IMR-90 (cell line): ENCODE data around the gene SMARCA4. TPM values are rescaled to one million over a fixed set of nuclear protein-coding genes. Genes with fewer than 3 reads are reported as not detected.

Source experiments
- ATAC-seq: fragments of 200-7000 bp; cut with Tn5 transposase; 2 replicates; pipeline ENCODE4 v1.9.1; 2020; ENCODE audit warnings: low read depth, mild to moderate bottlenecking, moderate library complexity
- BruUV-seq: library from RNA; stranded (reverse); fragments of 400-500 nt; replicated peaks from 2 replicates; lab custom pipeline; 2021; lab: Mats Ljungman, UMichigan
- CTCF ChIA-PET: fragments of 300-600 bp; formaldehyde crosslinking; extraction: SDS; loops from one replicate; lab custom pipeline; 2021; ENCODE audit warnings: antibody characterized with exemption; lab: Yijun Ruan, JAX
- POLR2A ChIA-PET: fragments of 300-600 bp; sonication (Branson Sonifier 250); formaldehyde crosslinking; loops from one replicate; lab custom pipeline; 2022; ENCODE audit warnings: antibody characterized with exemption; ENCODE audit not compliant: unreplicated experiment; lab: Charles Lee
- DNase-seq: peaks from one replicate; pipeline ENCODE4 v3.0.0; 2013
- H2AFZ ChIP-seq: replicated peaks from 2 replicates; pipeline ENCODE3; 2013; ENCODE audit warnings: low read length, mild to moderate bottlenecking; ENCODE audit not compliant: poor library complexity
- H2AK5ac ChIP-seq: 2 replicates; pipeline ENCODE4 v1.6.1; 2013; ENCODE audit warnings: low read depth, low read length, inconsistent platforms
- H2AK9ac ChIP-seq: replicated peaks from 2 replicates; pipeline ENCODE3; 2013; ENCODE audit warnings: mild to moderate bottlenecking, low read depth, low read length, moderate library complexity; ENCODE audit not compliant: poor library complexity
- H2BK120ac ChIP-seq: 2 replicates; pipeline ENCODE4 v1.6.1; 2013; ENCODE audit warnings: low read depth, low read length, inconsistent platforms
- H2BK15ac ChIP-seq: 3 replicates; pipeline ENCODE4 v1.6.1; 2013; ENCODE audit warnings: low read depth, low read length, inconsistent platforms
- H2BK20ac ChIP-seq: 2 replicates; pipeline ENCODE4 v1.6.1; 2013; ENCODE audit warnings: low read depth, mild to moderate bottlenecking, inconsistent platforms, low read length, moderate library complexity
- H2BK5ac ChIP-seq: 2 replicates; pipeline ENCODE4 v1.6.1; 2013; ENCODE audit warnings: mild to moderate bottlenecking, low read depth, low read length, inconsistent platforms; ENCODE audit not compliant: poor library complexity, severe bottlenecking
- H3K14ac ChIP-seq: replicated peaks from 2 replicates; pipeline ENCODE4 v1.6.1; 2013; ENCODE audit warnings: low read depth, low read length, inconsistent platforms
- H3K18ac ChIP-seq: 2 replicates; pipeline ENCODE4 v1.6.1; 2013; ENCODE audit warnings: low read depth, low read length, control low read depth
- H3K23ac ChIP-seq: 2 replicates; pipeline ENCODE4 v1.6.1; 2013; ENCODE audit warnings: low read depth, low read length, inconsistent platforms
- H3K27ac ChIP-seq: 2 replicates; pipeline ENCODE4 v1.5.1; 2013; ENCODE audit warnings: mild to moderate bottlenecking, control low read depth, low read length; ENCODE audit not compliant: insufficient read depth
- H3K27me3 ChIP-seq: 2 replicates; pipeline ENCODE4 v1.6.1; 2013; ENCODE audit warnings: low read length; ENCODE audit not compliant: control insufficient read depth, insufficient read depth
- H3K36me3 ChIP-seq: 2 replicates; pipeline ENCODE4 v1.6.1; 2013; ENCODE audit warnings: low read length, mixed read lengths; ENCODE audit not compliant: control insufficient read depth, insufficient read depth
- H3K4ac ChIP-seq: 2 replicates; pipeline ENCODE4 v1.6.1; 2013; ENCODE audit warnings: low read depth, low read length, inconsistent platforms
- H3K4me1 ChIP-seq: 2 replicates; pipeline ENCODE4 v1.6.1; 2013; ENCODE audit warnings: low read length, mixed read lengths; ENCODE audit not compliant: control insufficient read depth, insufficient read depth
- H3K4me2 ChIP-seq: 2 replicates; pipeline ENCODE4 v1.6.1; 2013; ENCODE audit warnings: low read depth, mild to moderate bottlenecking, control low read depth, low read length, moderate library complexity
- H3K4me3 ChIP-seq: 2 replicates; pipeline ENCODE4 v1.5.1; 2013; ENCODE audit warnings: low read depth, mild to moderate bottlenecking, control low read depth, low read length, moderate library complexity; ENCODE audit not compliant: insufficient read depth
- H3K56ac ChIP-seq: 2 replicates; pipeline ENCODE4 v1.6.1; 2013; ENCODE audit warnings: low read length, inconsistent platforms; ENCODE audit not compliant: insufficient read depth; ENCODE audit errors: extremely low read depth
- H3K79me1 ChIP-seq, 2 experiments: 2 replicates each; pipeline ENCODE4 v1.6.1; 2013; ENCODE audit warnings: low read length in 2 of 2, inconsistent platforms in 1 of 2, low read depth in 1 of 2
- H3K9ac ChIP-seq: 2 replicates; pipeline ENCODE4 v1.6.1; 2013; ENCODE audit warnings: low read depth, low read length, control low read depth
- H3K9me1 ChIP-seq: 2 replicates; pipeline ENCODE4 v1.6.1; 2013; ENCODE audit warnings: low read length, inconsistent platforms; ENCODE audit not compliant: insufficient read depth
- H3K9me3 ChIP-seq: 2 replicates; pipeline ENCODE4 v1.6.1; 2013; ENCODE audit warnings: low read length; ENCODE audit not compliant: control insufficient read depth, insufficient read depth
- H4K20me1 ChIP-seq: 2 replicates; pipeline ENCODE4 v1.6.1; 2013; ENCODE audit warnings: low read length, inconsistent platforms; ENCODE audit not compliant: insufficient read depth
- H4K5ac ChIP-seq: 2 replicates; pipeline ENCODE4 v1.6.1; 2013; ENCODE audit warnings: mild to moderate bottlenecking, low read depth, low read length, control low read depth
- H4K8ac ChIP-seq, 2 experiments: 2 replicates each; pipeline ENCODE4 v1.6.1; 2013; ENCODE audit warnings: low read depth in 2 of 2, low read length in 2 of 2, control low read depth in 1 of 2, inconsistent platforms in 1 of 2
- H4K91ac ChIP-seq: 2 replicates; pipeline ENCODE4 v1.6.1; 2013; ENCODE audit warnings: low read depth, low read length, inconsistent platforms; ENCODE audit not compliant: insufficient read depth
- CTCF ChIP-seq: conservative IDR thresholded peaks from 2 replicates; pipeline ENCODE4 v1.5.1; 2012; ENCODE audit warnings: mild to moderate bottlenecking, low read depth, low read length, improper control_type of control experiment
- ELK1 ChIP-seq: fragments of 150-350 bp; IDR thresholded peaks from 2 replicates; pipeline ENCODE4 v1.6.1; 2016; ENCODE audit warnings: low read depth, mild to moderate bottlenecking, low read length, moderate library complexity, borderline replicate concordance
- MXI1 ChIP-seq: IDR thresholded peaks from 2 replicates; pipeline ENCODE4 v1.6.1; 2012; ENCODE audit warnings: low read depth, mild to moderate bottlenecking, low read length, moderate library complexity, borderline replicate concordance
- POLR2A ChIP-seq: IDR thresholded peaks from 2 replicates; pipeline ENCODE4 v1.6.1; 2012; ENCODE audit warnings: mild to moderate bottlenecking, low read depth, low read length
- RCOR1 ChIP-seq: IDR thresholded peaks from 2 replicates; pipeline ENCODE4 v1.6.1; 2012; ENCODE audit warnings: mild to moderate bottlenecking, low read length, improper control_type of control experiment; ENCODE audit not compliant: insufficient replicate concordance
- RFX5 ChIP-seq: IDR thresholded peaks from 2 replicates; pipeline ENCODE4 v1.8.0; 2012; ENCODE audit warnings: low read depth, mild to moderate bottlenecking, low read length, moderate library complexity
- WGBS, 2 experiments: methylation state at CpG; one replicate each; pipeline versions ENCODE4 v1.1.5 to v1.1.7; 2013; ENCODE audit warnings: missing lambda C conversion rate in 2 of 2; ENCODE audit not compliant: insufficient read length in 1 of 2; ENCODE audit errors: extremely low coverage in 2 of 2; 5-methylcytosine and 5-hydroxymethylcytosine counted together
- dilution Hi-C: fragments of 300-500 bp; cut with HindIII; formaldehyde crosslinking; loops from one replicate; pipeline ENCODE4 v1.14.3; 2018; ENCODE audit warnings: low sequenced_read_pairs; ENCODE audit not compliant: unreplicated experiment
- in situ Hi-C: fragments of 300-500 bp; cut with MboI; formaldehyde crosslinking; loops from 3 replicates; pipeline ENCODE4 v1.14.3; 2019; ENCODE audit warnings: low sequenced_read_pairs, inconsistent platforms, mixed read lengths
- intact Hi-C: fragments of 100-400 bp; cut with micrococcal nuclease; formaldehyde crosslinking; loops from 2 replicates; pipeline ENCODE4 v1.10.0; 2022
- polyA plus RNA-seq, 3 experiments: library from polyadenylated mRNA; depleted of rRNA; stranded (reverse); fragments of >200 nt; gene quantifications; 2 replicates each; pipeline ENCODE4 v1.2.3, GENCODE V29; 2012; ENCODE audit warnings: low replicate concordance in 1 of 3
- total RNA-seq: library from RNA; depleted of rRNA; stranded (reverse); fragments of >200 nt; gene quantifications from 2 replicates; pipeline ENCODE4 v1.2.3, GENCODE V29; 2012

Gene SMARCA4
- total and polyA plus RNA-seq, 2 of the 4 experiments (the other 2 are of a cell fraction) = 41.4 to 85.6 TPM

- Histone ChIP-seq H2BK5ac (no peak overlapping the region), H3K9me1 (peaks cover 19% of the 10 kb centered on the region), H3K9ac (no peak overlapping the region), H2AK5ac (no peak overlapping the region), H3K4me3 (no peak overlapping the region), H2BK120ac (no peak overlapping the region), H3K27ac (no peak overlapping the region), H2AK9ac (no peak overlapping the region), H4K20me1 (peaks cover 85% of the 10 kb centered on the region), H2BK20ac (no peak overlapping the region), H3K14ac (no peak overlapping the region), H3K9me3 (no peaks in the 10 kb centered on the region), H3K23ac (no peak overlapping the region), H4K5ac (no peak overlapping the region), H2BK15ac (no peak overlapping the region), H3K4ac (no peak overlapping the region), H4K91ac (no peak overlapping the region), H3K4me2 (no peak overlapping the region), H3K18ac (no peak overlapping the region), H3K36me3 (peaks cover 2% of the 10 kb centered on the region; the same call in 1 of the 2 replicates), H2AFZ (no peak overlapping the region), H3K79me1 (peaks cover 0 to 50% of the 10 kb centered on the region in 2 experiments; a peak in 3 of 4 replicates), H4K8ac (no peak overlapping the region), H3K4me1 (peaks cover 2% of the 10 kb centered on the region; the same call in 1 of the 2 replicates), H3K27me3 (no peaks in the 10 kb centered on the region), H3K56ac (no peak overlapping the region)
- POLR2A ChIA-PET = no interaction called here
- dilution Hi-C loops = no loop called here
- ATAC-seq (no peak), DNase-seq (no peak)
- no peak for TF ChIP-seq RCOR1
- no peak for TF ChIP-seq RFX5
- TF ChIP-seq POLR2A = no peak
- TF ChIP-seq CTCF = no peak
- no peak for TF ChIP-seq MXI1
- no peak for TF ChIP-seq ELK1
- 73% methylated on average over 3 of the region's 10 CpGs; no CpG with 5 or more reads in 1 of the 2 experiments for WGBS, 2 experiments
- in situ Hi-C loops = no loop called here
- no TSS peak for BruUV-seq
- CTCF ChIA-PET = no interaction called here
- intact Hi-C loops = no loop called here
Observed at GRCh38 chr19:10968527-10969135, 7.8 kb downstream of the SMARCA4 start.
